ENCODE data around the gene RANGAP1. TPM values are rescaled to one million over a fixed set of nuclear protein-coding genes. Genes with fewer than 3 reads are reported as not detected.
A peak's percentile ranks its signal among the peaks of the same experiment; 100 is the strongest.

Gene RANGAP1
- total RNA-seq, 1 donor from 2014 or later = 49.7 TPM

- H3K27me3 Mint-ChIP-seq (ENCODE audit: unreplicated experiment) = no peaks in the 10 kb centered on the region
- no peak for TF ChIP-seq CTCF (IDR thresholded peaks at IDR 0.05)
- H3K4me1 Mint-ChIP-seq (ENCODE audit: unreplicated experiment) = peaks cover 1% of the 10 kb centered on the region
Measured at GRCh38 chr22:41243361-41243760, 42.6 kb downstream of the RANGAP1 start.

GRCh38 chr22:41242396-41243117 lies 43.4 kb downstream of the RANGAP1 start:
- no peak for TF ChIP-seq CTCF (IDR thresholded peaks at IDR 0.05)
- peaks cover 1% of the 10 kb centered on the region for H3K4me1 Mint-ChIP-seq (ENCODE audit: unreplicated experiment)
- H3K27ac Mint-ChIP-seq (ENCODE audit: unreplicated experiment) = no peak overlapping the region
- no peak overlapping the region for H3K4me3 Mint-ChIP-seq (ENCODE audit: unreplicated experiment)
- peaks cover 2% of the 10 kb centered on the region for H3K36me3 Mint-ChIP-seq (ENCODE audit: unreplicated experiment)
- DNase-seq (ENCODE audit: extremely low spot score, unreplicated experiment) = no peak
- H3K27me3 Mint-ChIP-seq (ENCODE audit: unreplicated experiment) = no peaks in the 10 kb centered on the region
- H3K9me3 Mint-ChIP-seq (ENCODE audit: unreplicated experiment) = no peaks in the 10 kb centered on the region

More at GRCh38 chr22:41243361-41243760, 42.6 kb downstream of the RANGAP1 start:
- H3K27ac Mint-ChIP-seq (ENCODE audit: unreplicated experiment) = no peak overlapping the region
- no peak overlapping the region for H3K4me3 Mint-ChIP-seq (ENCODE audit: unreplicated experiment)
- H3K36me3 Mint-ChIP-seq (ENCODE audit: unreplicated experiment) = peaks cover 6% of the 10 kb centered on the region
- DNase-seq (ENCODE audit: extremely low spot score, unreplicated experiment) = no peak
- H3K9me3 Mint-ChIP-seq (ENCODE audit: unreplicated experiment) = no peaks in the 10 kb centered on the region

- no peak overlapping the region for H3K27ac Mint-ChIP-seq (ENCODE audit: unreplicated experiment)
- TF ChIP-seq CTCF (IDR thresholded peaks at IDR 0.05) = no peak
- no peaks in the 10 kb centered on the region for H3K36me3 Mint-ChIP-seq (ENCODE audit: unreplicated experiment)
- no peaks in the 10 kb centered on the region for H3K27me3 Mint-ChIP-seq (ENCODE audit: unreplicated experiment)
- H3K4me1 Mint-ChIP-seq (ENCODE audit: unreplicated experiment) = peaks cover 4% of the 10 kb centered on the region
- H3K9me3 Mint-ChIP-seq (ENCODE audit: unreplicated experiment) = no peaks in the 10 kb centered on the region
- no peak overlapping the region for H3K4me3 Mint-ChIP-seq (ENCODE audit: unreplicated experiment)
- no peak for DNase-seq (ENCODE audit: extremely low spot score, unreplicated experiment)
Measured at GRCh38 chr22:41241133-41241676, 44.8 kb downstream of the RANGAP1 start.

GRCh38 chr22:41240377-41241132 lies 45.4 kb downstream of the RANGAP1 start, which contains the start of gene CHADL:
TSS of gene CHADL (minus strand) at chr22:41240931. CDS start at chr22:41240881, 50 bp downstream.
- Mint-ChIP-seq H3K36me3 (ENCODE audit: unreplicated experiment) (no peaks in the 10 kb centered on the region), H3K27me3 (ENCODE audit: unreplicated experiment) (no peaks in the 10 kb centered on the region), H3K27ac (ENCODE audit: unreplicated experiment) (peak within 1 kb of the TSS; percentile 34), H3K4me1 (ENCODE audit: unreplicated experiment) (peaks cover 4% of the 10 kb centered on the region), H3K9me3 (ENCODE audit: unreplicated experiment) (no peaks in the 10 kb centered on the region), H3K4me3 (ENCODE audit: unreplicated experiment) (no peak within 1 kb of the TSS)
- TF ChIP-seq CTCF (IDR thresholded peaks at IDR 0.05) = no peak
- DNase-seq (ENCODE audit: extremely low spot score, unreplicated experiment) = no peak
